Measurements from ENCODE around the gene CDKN2AIP.
"Not testable (repeated sequence)": the region's sequence is repeated elsewhere in the genome, so short reads cannot be mapped to it uniquely, and the experiment has no call there.

CDKN2AIP gene

GRCh38 chr4:183478123-183478522, 33.7 kb downstream of the CDKN2AIP start:
- DNase-seq, result no peak
- TF ChIP-seq GATA1 (IDR thresholded peaks at IDR 0.05; ENCODE audit: low read depth, low read length), result no peak
- TF ChIP-seq POLR2A (IDR thresholded peaks at IDR 0.05; ENCODE audit: low read length), result no peak

- TF ChIP-seq POLR2A (IDR thresholded peaks at IDR 0.05; ENCODE audit: low read length), result no peak
- no peak for TF ChIP-seq GATA1 (IDR thresholded peaks at IDR 0.05; ENCODE audit: low read depth, low read length)
Measured at GRCh38 chr4:183478926-183479325, 34.5 kb downstream of the CDKN2AIP start.

GRCh38 chr4:183482515-183483095, 38.2 kb downstream of the CDKN2AIP start:
- DNase-seq, result not testable (repeated sequence)

More at GRCh38 chr4:183478926-183479325, 34.5 kb downstream of the CDKN2AIP start:
- no peak for DNase-seq

- DNase-seq, result no peak
- TF ChIP-seq POLR2A (IDR thresholded peaks at IDR 0.05; ENCODE audit: low read length), result no peak
- no peak for TF ChIP-seq GATA1 (IDR thresholded peaks at IDR 0.05; ENCODE audit: low read depth, low read length)
Measured at GRCh38 chr4:183483997-183484396, 39.6 kb downstream of the CDKN2AIP start.

- no peak for TF ChIP-seq POLR2A (IDR thresholded peaks at IDR 0.05; ENCODE audit: low read length)
- TF ChIP-seq GATA1 (IDR thresholded peaks at IDR 0.05; ENCODE audit: low read depth, low read length), result no peak
- no peak for DNase-seq
Measured at GRCh38 chr4:183485411-183486160, 41.1 kb downstream of the CDKN2AIP start.

GRCh38 chr4:183492791-183493222, 48.4 kb downstream of the CDKN2AIP start:
- no peak for DNase-seq
- TF ChIP-seq GATA1 (IDR thresholded peaks at IDR 0.05; ENCODE audit: low read depth, low read length) (no peak), POLR2A (IDR thresholded peaks at IDR 0.05; ENCODE audit: low read length) (no peak)

- TF ChIP-seq GATA1 (IDR thresholded peaks at IDR 0.05; ENCODE audit: low read depth, low read length) (no peak), POLR2A (IDR thresholded peaks at IDR 0.05; ENCODE audit: low read length) (no peak)
Measured at GRCh38 chr4:183493246-183493645, 48.8 kb downstream of the CDKN2AIP start.

GRCh38 chr4:183495184-183495583, 50.7 kb downstream of the CDKN2AIP start:
- DNase-seq, result no peak
- no peak for TF ChIP-seq GATA1 (IDR thresholded peaks at IDR 0.05; ENCODE audit: low read depth, low read length)
- no peak for TF ChIP-seq POLR2A (IDR thresholded peaks at IDR 0.05; ENCODE audit: low read length)

More at GRCh38 chr4:183493246-183493645, 48.8 kb downstream of the CDKN2AIP start:
- DNase-seq, result no peak
